AG09319 (cell line): ENCODE measurements around the gene RFK.

ENCODE experiments used
- DNase-seq: peaks from one replicate; pipeline ENCODE4 v3.0.0-alpha.2; 2010; ENCODE audit warnings: low read depth; ENCODE audit errors: extremely low read depth
- TF ChIP-seq, protein P1 (sequence below): IDR thresholded peaks from 2 replicates; pipeline ENCODE4 v1.5.1; 2011; ENCODE audit warnings: low read depth, mild to moderate bottlenecking, inconsistent platforms, low read length, moderate library complexity

RFK gene

DNA sequence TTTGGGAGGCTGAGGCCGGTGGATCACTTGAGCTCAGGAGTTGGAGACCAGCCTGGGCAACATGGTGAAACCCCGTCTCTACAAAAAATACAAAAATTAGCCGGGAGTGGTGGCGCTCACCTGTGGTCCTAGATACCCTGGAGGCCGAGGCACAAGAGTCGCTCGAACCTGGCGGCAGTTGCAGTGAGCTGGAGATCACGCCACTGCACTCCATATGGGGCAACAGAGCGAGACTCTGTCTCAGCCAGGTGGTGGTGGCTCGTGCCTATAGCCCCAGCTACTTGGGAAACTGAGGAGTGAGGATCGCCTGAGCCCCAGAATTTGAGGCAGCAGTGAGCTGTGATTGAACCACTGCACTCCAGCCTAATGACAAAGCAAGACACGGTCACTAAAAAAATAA is 2.4 kb upstream of the RFK start:
- TF ChIP-seq, protein P1, sequence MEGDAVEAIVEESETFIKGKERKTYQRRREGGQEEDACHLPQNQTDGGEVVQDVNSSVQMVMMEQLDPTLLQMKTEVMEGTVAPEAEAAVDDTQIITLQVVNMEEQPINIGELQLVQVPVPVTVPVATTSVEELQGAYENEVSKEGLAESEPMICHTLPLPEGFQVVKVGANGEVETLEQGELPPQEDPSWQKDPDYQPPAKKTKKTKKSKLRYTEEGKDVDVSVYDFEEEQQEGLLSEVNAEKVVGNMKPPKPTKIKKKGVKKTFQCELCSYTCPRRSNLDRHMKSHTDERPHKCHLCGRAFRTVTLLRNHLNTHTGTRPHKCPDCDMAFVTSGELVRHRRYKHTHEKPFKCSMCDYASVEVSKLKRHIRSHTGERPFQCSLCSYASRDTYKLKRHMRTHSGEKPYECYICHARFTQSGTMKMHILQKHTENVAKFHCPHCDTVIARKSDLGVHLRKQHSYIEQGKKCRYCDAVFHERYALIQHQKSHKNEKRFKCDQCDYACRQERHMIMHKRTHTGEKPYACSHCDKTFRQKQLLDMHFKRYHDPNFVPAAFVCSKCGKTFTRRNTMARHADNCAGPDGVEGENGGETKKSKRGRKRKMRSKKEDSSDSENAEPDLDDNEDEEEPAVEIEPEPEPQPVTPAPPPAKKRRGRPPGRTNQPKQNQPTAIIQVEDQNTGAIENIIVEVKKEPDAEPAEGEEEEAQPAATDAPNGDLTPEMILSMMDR: no peak
- DNase-seq: no peak

- TF ChIP-seq, protein P1: no peak
- DNase-seq: no peak
These were observed 1.9 kb upstream of the RFK start for GRCh38 chr9:76396144-76396543.

GRCh38 chr9:76395381-76395780 is 1.2 kb upstream of the RFK start:
- TF ChIP-seq, protein P1: no peak
- no peak for DNase-seq

DNA sequence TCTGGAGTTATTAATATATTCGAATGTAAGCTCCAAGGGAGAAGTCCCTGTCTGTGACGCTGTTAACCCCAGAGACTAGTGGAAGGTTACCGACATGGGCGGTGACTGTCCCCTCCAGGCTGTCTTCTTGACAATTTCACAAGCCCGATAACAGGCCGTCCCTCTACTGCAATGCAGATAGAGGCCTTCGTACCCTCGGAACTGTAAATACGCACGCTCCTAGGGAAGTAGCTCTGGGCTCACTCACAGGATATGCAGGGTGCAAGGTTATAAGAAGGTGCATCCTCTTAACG is 680 bp upstream of the RFK start:
- no peak for DNase-seq
- TF ChIP-seq, protein P1: no peak

GRCh38 chr9:76390656-76391055 is 3.6 kb downstream of the RFK start:
- TF ChIP-seq, protein P1: no peak

DNA sequence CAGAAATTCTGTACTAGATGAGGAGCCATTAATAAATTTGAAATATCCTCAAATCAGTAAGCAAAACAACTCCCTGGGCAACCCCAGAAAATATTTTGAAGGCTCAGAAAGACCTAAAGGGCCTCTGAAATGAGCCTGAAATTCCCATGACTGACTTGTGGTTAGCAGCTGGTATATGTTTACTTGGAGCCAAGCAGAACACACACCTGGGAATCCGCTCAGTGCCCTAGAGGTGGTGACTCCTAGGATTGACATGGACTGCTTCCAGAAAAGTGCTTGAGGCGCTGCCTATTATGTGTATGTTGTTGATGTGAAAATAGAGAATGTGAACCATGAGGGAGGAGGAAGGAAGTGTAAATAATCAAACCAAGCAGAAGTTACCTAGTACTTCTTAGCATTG is 14.7 kb downstream of the RFK start:
- no peak for DNase-seq
- TF ChIP-seq, protein P1: no peak

More at GRCh38 chr9:76390656-76391055, 3.6 kb downstream of the RFK start:
- no peak for DNase-seq

DNA sequence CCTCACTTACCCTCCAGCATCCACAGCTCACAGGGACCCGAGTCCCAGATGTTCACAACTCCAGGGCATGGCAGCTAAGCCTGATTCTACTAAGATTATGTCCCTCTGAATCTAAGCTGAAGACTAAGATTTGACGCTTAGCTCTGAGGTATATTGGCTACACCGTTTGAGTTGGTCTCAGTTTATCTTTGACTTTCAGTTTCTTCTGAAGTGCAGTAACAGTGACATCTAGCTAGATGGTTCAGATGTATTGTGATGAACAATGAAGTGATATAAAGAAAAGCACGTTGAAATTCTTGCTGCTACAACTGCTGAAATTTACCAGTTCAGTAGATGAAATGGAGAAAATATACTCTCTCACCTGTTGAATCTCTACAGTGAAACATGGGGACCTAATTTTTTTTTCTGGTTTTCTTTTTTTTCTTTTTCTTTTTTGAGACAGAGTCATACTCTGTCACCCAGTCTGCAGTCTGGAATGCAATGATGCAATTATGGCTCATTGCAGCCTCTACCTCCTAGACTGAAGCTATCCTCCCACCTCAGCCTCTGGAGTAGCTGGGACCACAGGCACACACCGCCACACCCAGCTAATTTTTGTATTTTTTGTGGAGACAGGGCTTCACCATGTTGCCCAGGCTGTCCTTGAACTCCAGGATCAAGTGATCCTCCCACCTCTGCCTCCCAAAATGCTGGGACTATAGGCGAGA is 15.7 kb downstream of the RFK start:
- TF ChIP-seq, protein P1: no peak
- no peak for DNase-seq
